Measurements from ENCODE around the gene PRIMA1. TPM values are rescaled to one million over a fixed set of nuclear protein-coding genes. Genes with fewer than 3 reads are reported as not detected.

Gene PRIMA1
- total RNA-seq, 1 donor from 2014 or later, result not detected

DNA sequence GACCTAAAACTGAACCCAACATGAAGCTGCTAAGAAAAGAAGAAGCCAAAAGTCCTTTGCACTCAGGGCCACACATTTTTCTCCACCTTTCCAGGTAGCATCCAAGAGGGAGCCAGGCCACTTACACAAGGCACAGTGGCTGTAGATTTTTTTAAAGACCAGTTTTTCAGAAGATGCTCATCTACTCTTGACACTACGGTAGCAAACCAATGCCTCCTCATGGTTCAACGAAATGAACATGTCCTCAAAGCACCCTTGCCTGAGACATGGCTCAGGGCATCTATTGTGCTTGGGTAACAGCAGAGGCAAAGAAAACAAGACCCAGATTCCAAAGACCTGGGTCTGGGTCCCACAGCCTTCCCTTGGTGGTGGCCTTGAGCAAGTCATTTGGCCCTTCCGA lies 22.3 kb downstream of the PRIMA1 start:
- Mint-ChIP-seq H3K36me3 (ENCODE audit: low read depth) (no peaks in the 10 kb centered on the region), H3K4me1 (ENCODE audit: low read depth) (no peaks in the 10 kb centered on the region), H3K27me3 (ENCODE audit: low read depth) (peaks cover 31% of the 10 kb centered on the region), H3K4me3 (ENCODE audit: unreplicated experiment) (no peak overlapping the region), H3K9me3 (ENCODE audit: low read depth) (peaks cover 5% of the 10 kb centered on the region), H3K27ac (ENCODE audit: unreplicated experiment) (no peak overlapping the region)
- TF ChIP-seq, protein P1, sequence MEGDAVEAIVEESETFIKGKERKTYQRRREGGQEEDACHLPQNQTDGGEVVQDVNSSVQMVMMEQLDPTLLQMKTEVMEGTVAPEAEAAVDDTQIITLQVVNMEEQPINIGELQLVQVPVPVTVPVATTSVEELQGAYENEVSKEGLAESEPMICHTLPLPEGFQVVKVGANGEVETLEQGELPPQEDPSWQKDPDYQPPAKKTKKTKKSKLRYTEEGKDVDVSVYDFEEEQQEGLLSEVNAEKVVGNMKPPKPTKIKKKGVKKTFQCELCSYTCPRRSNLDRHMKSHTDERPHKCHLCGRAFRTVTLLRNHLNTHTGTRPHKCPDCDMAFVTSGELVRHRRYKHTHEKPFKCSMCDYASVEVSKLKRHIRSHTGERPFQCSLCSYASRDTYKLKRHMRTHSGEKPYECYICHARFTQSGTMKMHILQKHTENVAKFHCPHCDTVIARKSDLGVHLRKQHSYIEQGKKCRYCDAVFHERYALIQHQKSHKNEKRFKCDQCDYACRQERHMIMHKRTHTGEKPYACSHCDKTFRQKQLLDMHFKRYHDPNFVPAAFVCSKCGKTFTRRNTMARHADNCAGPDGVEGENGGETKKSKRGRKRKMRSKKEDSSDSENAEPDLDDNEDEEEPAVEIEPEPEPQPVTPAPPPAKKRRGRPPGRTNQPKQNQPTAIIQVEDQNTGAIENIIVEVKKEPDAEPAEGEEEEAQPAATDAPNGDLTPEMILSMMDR (IDR thresholded peaks at IDR 0.05), result no peak
- DNase-seq (ENCODE audit: low spot score), result no peak

DNA sequence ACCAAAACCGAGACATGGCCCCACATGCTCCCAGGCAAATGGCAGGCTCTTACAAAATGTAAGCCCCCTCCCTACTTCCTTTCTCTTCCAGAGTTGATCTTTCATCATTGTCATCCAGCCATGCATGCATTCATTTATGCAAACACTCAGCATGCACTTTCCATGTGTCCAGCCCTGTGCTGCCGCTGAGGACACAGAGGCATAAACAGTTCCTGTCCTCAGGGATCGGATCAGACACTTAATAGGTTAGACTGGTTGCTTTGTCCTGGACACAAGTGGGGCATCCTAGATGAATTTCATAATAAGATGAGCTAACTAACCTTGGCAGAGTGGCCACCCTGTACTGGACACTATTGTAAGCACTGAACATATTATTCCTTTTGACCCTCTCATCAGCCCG lies 23.1 kb downstream of the PRIMA1 start:
- DNase-seq (ENCODE audit: low spot score), result no peak
- H3K4me1 Mint-ChIP-seq (ENCODE audit: low read depth), result no peaks in the 10 kb centered on the region
- no peak overlapping the region for H3K27ac Mint-ChIP-seq (ENCODE audit: unreplicated experiment)
- TF ChIP-seq, protein P1 (IDR thresholded peaks at IDR 0.05), result no peak
- no peaks in the 10 kb centered on the region for H3K9me3 Mint-ChIP-seq (ENCODE audit: low read depth)
- no peak overlapping the region for H3K4me3 Mint-ChIP-seq (ENCODE audit: unreplicated experiment)
- peaks cover 36% of the 10 kb centered on the region for H3K27me3 Mint-ChIP-seq (ENCODE audit: low read depth)
- no peaks in the 10 kb centered on the region for H3K36me3 Mint-ChIP-seq (ENCODE audit: low read depth)

DNA sequence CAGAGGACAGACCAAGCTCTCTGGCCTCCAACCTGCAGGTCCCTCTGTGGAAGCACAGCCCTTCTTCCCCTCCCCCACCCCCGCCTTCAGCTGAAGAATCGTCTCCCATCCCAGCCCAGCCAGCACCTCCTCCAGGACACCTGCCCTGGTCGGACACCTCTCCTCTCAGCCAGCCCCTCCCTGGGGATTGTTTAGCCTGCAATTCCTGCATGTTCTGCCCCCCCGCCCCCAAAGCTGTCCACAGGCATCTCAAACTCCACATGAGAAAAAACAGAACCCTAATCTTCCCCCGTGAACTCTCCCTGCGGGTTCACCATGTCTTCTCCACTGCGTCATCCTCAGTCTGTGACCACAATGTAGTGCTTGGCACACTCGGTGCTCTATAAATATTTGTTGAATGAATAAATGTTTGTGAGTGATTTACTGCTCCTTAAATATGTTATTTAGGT lies 24.1 kb downstream of the PRIMA1 start:
- Mint-ChIP-seq H3K27me3 (ENCODE audit: low read depth) (peaks cover 34% of the 10 kb centered on the region), H3K9me3 (ENCODE audit: low read depth) (no peaks in the 10 kb centered on the region), H3K4me1 (ENCODE audit: low read depth) (no peaks in the 10 kb centered on the region), H3K36me3 (ENCODE audit: low read depth) (no peaks in the 10 kb centered on the region), H3K4me3 (ENCODE audit: unreplicated experiment) (no peak overlapping the region), H3K27ac (ENCODE audit: unreplicated experiment) (no peak overlapping the region)
- DNase-seq (ENCODE audit: low spot score), result no peak
- TF ChIP-seq, protein P1 (IDR thresholded peaks at IDR 0.05), result no peak

DNA sequence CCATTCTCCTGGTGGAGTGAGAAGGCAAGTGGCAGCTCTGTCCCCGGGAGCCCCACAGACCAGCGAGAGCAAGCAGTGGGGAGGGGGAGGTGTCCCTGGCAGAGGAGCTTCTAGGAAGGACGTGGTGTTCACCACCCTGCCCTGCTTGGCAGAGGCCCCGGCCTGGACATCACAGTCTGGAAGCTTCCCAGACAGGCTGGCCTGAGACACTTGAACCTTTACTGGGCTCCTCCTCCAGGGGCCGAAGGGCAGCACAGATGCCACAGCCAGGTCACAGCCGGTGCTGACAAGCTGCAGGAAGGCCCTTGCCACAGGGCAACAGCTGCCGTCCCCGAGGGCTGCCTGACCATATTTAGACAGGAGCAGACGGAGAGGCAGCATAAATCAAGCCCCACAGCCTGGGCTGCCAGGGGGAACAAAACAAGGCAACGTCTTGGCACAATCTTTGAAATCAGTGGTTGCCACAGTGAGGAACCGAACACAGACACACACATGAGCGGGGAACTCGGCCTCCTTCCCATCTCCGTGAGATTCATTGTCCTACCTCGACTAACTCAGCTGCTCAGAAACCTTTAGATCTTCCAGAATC lies 28.5 kb downstream of the PRIMA1 start:
- Mint-ChIP-seq H3K4me3 (ENCODE audit: unreplicated experiment) (no peak overlapping the region), H3K4me1 (ENCODE audit: low read depth) (no peaks in the 10 kb centered on the region), H3K27me3 (ENCODE audit: low read depth) (peaks cover 24% of the 10 kb centered on the region), H3K9me3 (ENCODE audit: low read depth) (peaks cover 2% of the 10 kb centered on the region), H3K27ac (ENCODE audit: unreplicated experiment) (no peak overlapping the region), H3K36me3 (ENCODE audit: low read depth) (no peaks in the 10 kb centered on the region)
- no peak for DNase-seq (ENCODE audit: low spot score)
- TF ChIP-seq, protein P1 (IDR thresholded peaks at IDR 0.05), result no peak

DNA sequence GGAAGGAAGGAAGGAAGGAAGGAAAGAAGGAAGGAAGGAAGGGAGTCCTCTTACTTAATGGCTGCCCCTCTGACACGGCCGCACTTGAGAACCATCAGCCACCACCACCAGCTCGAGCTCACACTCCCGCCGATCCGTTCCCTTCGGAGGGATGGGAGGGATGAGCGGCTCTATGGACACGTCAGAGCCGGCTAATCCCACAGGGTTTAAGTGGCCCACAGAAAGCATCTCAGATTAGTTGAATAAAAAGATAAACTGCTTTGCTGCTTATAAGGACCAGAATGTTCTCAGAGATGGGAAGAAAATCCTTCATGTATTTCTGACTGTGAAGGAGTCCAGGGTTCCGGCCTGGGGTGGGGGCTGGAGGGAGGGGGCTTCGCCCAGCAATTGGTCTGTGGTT lies 31.1 kb downstream of the PRIMA1 start:
- no peak overlapping the region for H3K4me3 Mint-ChIP-seq (ENCODE audit: unreplicated experiment)
- peaks cover 15% of the 10 kb centered on the region for H3K27me3 Mint-ChIP-seq (ENCODE audit: low read depth)
- H3K36me3 Mint-ChIP-seq (ENCODE audit: low read depth), result no peaks in the 10 kb centered on the region
- no peak overlapping the region for H3K27ac Mint-ChIP-seq (ENCODE audit: unreplicated experiment)
- peaks cover 2% of the 10 kb centered on the region for H3K9me3 Mint-ChIP-seq (ENCODE audit: low read depth)
- no peak for DNase-seq (ENCODE audit: low spot score)
- TF ChIP-seq, protein P1 (IDR thresholded peaks at IDR 0.05), result no peak
- no peaks in the 10 kb centered on the region for H3K4me1 Mint-ChIP-seq (ENCODE audit: low read depth)

All from chondrocyte (in vitro differentiated cells).